Measurements from ENCODE around the gene MATN1. TPM values are rescaled to one million over a fixed set of nuclear protein-coding genes. Genes with fewer than 3 reads are reported as not detected.

Gene MATN1
- polyA plus RNA-seq, 1 experiment = 0.12 TPM

GRCh38 chr1:30726773-30727684, 3.6 kb upstream of the MATN1 start:
- H3K4me3 ChIP-seq (ENCODE audit: low read depth, low read length) = no peak overlapping the region
- no peak overlapping the region for H3K27ac ChIP-seq (ENCODE audit: low read depth, low read length)
- H3K27me3 ChIP-seq (ENCODE audit: control insufficient read depth, insufficient read depth, low read length) = no peaks in the 10 kb centered on the region
- TF ChIP-seq CTCF (IDR thresholded peaks at IDR 0.05; ENCODE audit: low read depth, low read length) = no peak
- ChIA-PET CTCF (interaction anchor here (0.6 to 14.3 kb wide), 9 partner anchors 8 to 1373 kb away, joined by 3 to 516 read pairs (median 7); no protein-coding TSS in a partner anchor), POLR2A (interaction anchor here (0.7 to 1.1 kb wide), 2 partner anchors 8 to 20 kb away, joined by 4 read pairs; no protein-coding TSS in a partner anchor)
- no peaks in the 10 kb centered on the region for H3K9me3 ChIP-seq (ENCODE audit: control insufficient read depth, insufficient read depth, low read length)
- no peak for DNase-seq (ENCODE audit: low read depth, low spot score)

- no peak for TF ChIP-seq CTCF (IDR thresholded peaks at IDR 0.05; ENCODE audit: low read depth, low read length)
- ChIA-PET POLR2A (interaction anchor here (0.7 kb wide), 1 partner anchor 21 kb away, joined by 4 read pairs; no protein-coding TSS in a partner anchor), CTCF (interaction anchor here (0.9 to 14.3 kb wide), 5 partner anchors 7 to 186 kb away, joined by 3 to 516 read pairs (median 9); no protein-coding TSS in a partner anchor)
- H3K4me3 ChIP-seq (ENCODE audit: low read depth, low read length) = no peak overlapping the region
- H3K27me3 ChIP-seq (ENCODE audit: control insufficient read depth, insufficient read depth, low read length) = no peaks in the 10 kb centered on the region
- no peak for DNase-seq (ENCODE audit: low read depth, low spot score)
- no peak overlapping the region for H3K27ac ChIP-seq (ENCODE audit: low read depth, low read length)
- H3K9me3 ChIP-seq (ENCODE audit: control insufficient read depth, insufficient read depth, low read length) = no peaks in the 10 kb centered on the region
These were observed 2.9 kb upstream of the MATN1 start for GRCh38 chr1:30726236-30726635.

- no peaks in the 10 kb centered on the region for H3K27me3 ChIP-seq (ENCODE audit: control insufficient read depth, insufficient read depth, low read length)
- no peak for TF ChIP-seq CTCF (IDR thresholded peaks at IDR 0.05; ENCODE audit: low read depth, low read length)
- ChIA-PET CTCF (interaction anchor here (0.8 to 14.3 kb wide), 3 partner anchors 57 to 186 kb away, joined by 3 to 516 read pairs (median 4); no protein-coding TSS in a partner anchor), POLR2A (no interaction called here)
- H3K9me3 ChIP-seq (ENCODE audit: control insufficient read depth, insufficient read depth, low read length) = no peaks in the 10 kb centered on the region
- no peak overlapping the region for H3K27ac ChIP-seq (ENCODE audit: low read depth, low read length)
- H3K4me3 ChIP-seq (ENCODE audit: low read depth, low read length) = no peak overlapping the region
- DNase-seq (ENCODE audit: low read depth, low spot score) = no peak
These were observed 2.2 kb upstream of the MATN1 start for GRCh38 chr1:30725450-30726095.

- no peak for DNase-seq (ENCODE audit: low read depth, low spot score)
- Histone ChIP-seq H3K27ac (ENCODE audit: low read depth, low read length) (no peak overlapping the region), H3K9me3 (ENCODE audit: control insufficient read depth, insufficient read depth, low read length) (no peaks in the 10 kb centered on the region), H3K4me3 (ENCODE audit: low read depth, low read length) (no peak overlapping the region), H3K27me3 (ENCODE audit: control insufficient read depth, insufficient read depth, low read length) (no peaks in the 10 kb centered on the region)
- ChIA-PET CTCF (interaction anchor here (0.8 to 14.3 kb wide), 5 partner anchors 38 to 186 kb away, joined by 3 to 516 read pairs (median 3); no protein-coding TSS in a partner anchor), POLR2A (no interaction called here)
- TF ChIP-seq CTCF (IDR thresholded peaks at IDR 0.05; ENCODE audit: low read depth, low read length) = no peak
These were observed 1.5 kb upstream of the MATN1 start for GRCh38 chr1:30724655-30725421.
